ENCODE data around the gene PPP2R3A.
"Not testable (repeated sequence)": the region's sequence is repeated elsewhere in the genome, so short reads cannot be mapped to it uniquely, and the experiment has no call there.

The PPP2R3A gene

GRCh38 chr3:136168236-136168635 lies 202.7 kb downstream of the PPP2R3A start:
- H3K27ac Mint-ChIP-seq: peak overlapping the region; percentile 83
- peaks cover 57% of the 10 kb centered on the region for H3K4me1 Mint-ChIP-seq (ENCODE audit: low read depth)
- not testable (repeated sequence) for H3K9me3 Mint-ChIP-seq (ENCODE audit: low read depth); H3K36me3 Mint-ChIP-seq; H3K27me3 Mint-ChIP-seq
- H3K4me3 Mint-ChIP-seq: peak overlapping the region; percentile 51

- Mint-ChIP-seq H3K27ac (no peak overlapping the region), H3K27me3 (no peaks in the 10 kb centered on the region), H3K4me3 (peak overlapping the region; percentile 44), H3K9me3 (ENCODE audit: low read depth) (no peaks in the 10 kb centered on the region), H3K4me1 (ENCODE audit: low read depth) (peaks cover 45% of the 10 kb centered on the region), H3K36me3 (no peaks in the 10 kb centered on the region)
These were observed 205.6 kb downstream of the PPP2R3A start for GRCh38 chr3:136171097-136171542.

GRCh38 chr3:136173939-136174490 lies 208.5 kb downstream of the PPP2R3A start:
- H3K4me3 Mint-ChIP-seq: peak overlapping the region; percentile 17
- H3K4me1 Mint-ChIP-seq (ENCODE audit: low read depth): peaks cover 39% of the 10 kb centered on the region
- H3K27ac Mint-ChIP-seq: no peak overlapping the region
- no peaks in the 10 kb centered on the region for H3K27me3 Mint-ChIP-seq
- no peaks in the 10 kb centered on the region for H3K9me3 Mint-ChIP-seq (ENCODE audit: low read depth)
- no peaks in the 10 kb centered on the region for H3K36me3 Mint-ChIP-seq

GRCh38 chr3:136177876-136178275 lies 212.3 kb downstream of the PPP2R3A start:
- peak overlapping the region; percentile 28 for H3K27ac Mint-ChIP-seq
- no peaks in the 10 kb centered on the region for H3K27me3 Mint-ChIP-seq
- H3K4me3 Mint-ChIP-seq: peak overlapping the region; percentile 35
- peaks cover 65% of the 10 kb centered on the region for H3K4me1 Mint-ChIP-seq (ENCODE audit: low read depth)
- H3K9me3 Mint-ChIP-seq (ENCODE audit: low read depth): no peaks in the 10 kb centered on the region
- peaks cover 2% of the 10 kb centered on the region for H3K36me3 Mint-ChIP-seq

GRCh38 chr3:136181741-136182140 lies 216.2 kb downstream of the PPP2R3A start:
- H3K27ac Mint-ChIP-seq: no peak overlapping the region
- no peaks in the 10 kb centered on the region for H3K9me3 Mint-ChIP-seq (ENCODE audit: low read depth)
- H3K4me3 Mint-ChIP-seq: no peak overlapping the region
- peaks cover 2% of the 10 kb centered on the region for H3K36me3 Mint-ChIP-seq
- H3K27me3 Mint-ChIP-seq: no peaks in the 10 kb centered on the region
- H3K4me1 Mint-ChIP-seq (ENCODE audit: low read depth): peaks cover 83% of the 10 kb centered on the region

GRCh38 chr3:136184703-136185102 lies 219.2 kb downstream of the PPP2R3A start:
- Mint-ChIP-seq H3K4me3 (no peak overlapping the region), H3K27ac (peak overlapping the region; percentile 28), H3K4me1 (ENCODE audit: low read depth) (peaks cover 85% of the 10 kb centered on the region), H3K27me3 (no peaks in the 10 kb centered on the region), H3K9me3 (ENCODE audit: low read depth) (no peaks in the 10 kb centered on the region), H3K36me3 (no peaks in the 10 kb centered on the region)

GRCh38 chr3:136186344-136186743 lies 220.8 kb downstream of the PPP2R3A start:
- no peaks in the 10 kb centered on the region for H3K27me3 Mint-ChIP-seq
- H3K4me1 Mint-ChIP-seq (ENCODE audit: low read depth): peaks cover 89% of the 10 kb centered on the region
- peak overlapping the region; percentile 69 for H3K4me3 Mint-ChIP-seq
- H3K27ac Mint-ChIP-seq: no peak overlapping the region
- peaks cover 4% of the 10 kb centered on the region for H3K36me3 Mint-ChIP-seq
- H3K9me3 Mint-ChIP-seq (ENCODE audit: low read depth): no peaks in the 10 kb centered on the region

- H3K9me3 Mint-ChIP-seq (ENCODE audit: low read depth): no peaks in the 10 kb centered on the region
These were observed 221.3 kb downstream of the PPP2R3A start for GRCh38 chr3:136186846-136187245.

GRCh38 chr3:136187868-136188267 lies 222.3 kb downstream of the PPP2R3A start:
- peaks cover 92% of the 10 kb centered on the region for H3K4me1 Mint-ChIP-seq (ENCODE audit: low read depth)
- H3K27ac Mint-ChIP-seq: peak overlapping the region; percentile 54
- H3K9me3 Mint-ChIP-seq (ENCODE audit: low read depth): no peaks in the 10 kb centered on the region
- peak overlapping the region; percentile 47 for H3K4me3 Mint-ChIP-seq
- no peaks in the 10 kb centered on the region for H3K27me3 Mint-ChIP-seq
- H3K36me3 Mint-ChIP-seq: peaks cover 4% of the 10 kb centered on the region

More at GRCh38 chr3:136186846-136187245, 221.3 kb downstream of the PPP2R3A start:
- Mint-ChIP-seq H3K27me3 (no peaks in the 10 kb centered on the region), H3K36me3 (peaks cover 4% of the 10 kb centered on the region), H3K4me3 (peak overlapping the region; percentile 64), H3K4me1 (ENCODE audit: low read depth) (peaks cover 92% of the 10 kb centered on the region), H3K27ac (peak overlapping the region; percentile 70)

GRCh38 chr3:136189043-136189442 lies 223.5 kb downstream of the PPP2R3A start:
- Mint-ChIP-seq H3K4me3 (peak overlapping the region; percentile 73), H3K9me3 (ENCODE audit: low read depth) (no peaks in the 10 kb centered on the region), H3K4me1 (ENCODE audit: low read depth) (peaks cover 91% of the 10 kb centered on the region), H3K36me3 (peaks cover 4% of the 10 kb centered on the region), H3K27me3 (no peaks in the 10 kb centered on the region), H3K27ac (peak overlapping the region; percentile 52)

GRCh38 chr3:136189859-136190617 lies 224.5 kb downstream of the PPP2R3A start:
- H3K4me3 Mint-ChIP-seq: peak overlapping the region; percentile 99
- H3K36me3 Mint-ChIP-seq: peaks cover 9% of the 10 kb centered on the region
- peaks cover 84% of the 10 kb centered on the region for H3K4me1 Mint-ChIP-seq (ENCODE audit: low read depth)

GRCh38 chr3:136192195-136192594 lies 226.7 kb downstream of the PPP2R3A start:
- Mint-ChIP-seq H3K4me1 (ENCODE audit: low read depth) (peaks cover 66% of the 10 kb centered on the region), H3K4me3 (peak overlapping the region; percentile 99), H3K27ac (peak overlapping the region; percentile 87)
- H3K27me3 Mint-ChIP-seq; H3K9me3 Mint-ChIP-seq (ENCODE audit: low read depth); H3K36me3 Mint-ChIP-seq: not testable (repeated sequence)

More at GRCh38 chr3:136189859-136190617, 224.5 kb downstream of the PPP2R3A start:
- Mint-ChIP-seq H3K27me3 (no peaks in the 10 kb centered on the region), H3K27ac (no peak overlapping the region), H3K9me3 (ENCODE audit: low read depth) (no peaks in the 10 kb centered on the region)

GRCh38 chr3:136192831-136193230 lies 227.3 kb downstream of the PPP2R3A start:
- no peaks in the 10 kb centered on the region for H3K9me3 Mint-ChIP-seq (ENCODE audit: low read depth)
- H3K36me3 Mint-ChIP-seq: peaks cover 9% of the 10 kb centered on the region
- H3K4me3 Mint-ChIP-seq: peak overlapping the region; percentile 99
- H3K27ac Mint-ChIP-seq: no peak overlapping the region
- H3K4me1 Mint-ChIP-seq (ENCODE audit: low read depth): peaks cover 67% of the 10 kb centered on the region
- no peaks in the 10 kb centered on the region for H3K27me3 Mint-ChIP-seq

- Mint-ChIP-seq H3K27ac (peak overlapping the region; percentile 99), H3K36me3 (peaks cover 9% of the 10 kb centered on the region), H3K4me3 (peak overlapping the region; percentile 99), H3K4me1 (ENCODE audit: low read depth) (peaks cover 67% of the 10 kb centered on the region), H3K9me3 (ENCODE audit: low read depth) (no peaks in the 10 kb centered on the region), H3K27me3 (no peaks in the 10 kb centered on the region)
These were observed 227.9 kb downstream of the PPP2R3A start for GRCh38 chr3:136193278-136194054.
